K562 (cell line): Measurements from ENCODE around the gene IRF2BP2. TPM values are rescaled to one million over a fixed set of nuclear protein-coding genes. Genes with fewer than 3 reads are reported as not detected.

Source experiments
- ATF1 ChIP-seq, 2 experiments: fragments of 450-650 bp in 1 of 2; IDR thresholded peaks; 2 replicates each; pipeline ENCODE4 v1.6.1; 2016; ENCODE audit warnings: missing compliant biosample characterization in 1 of 2, missing genetic modification characterization in 1 of 2
- BCL6 ChIP-seq: fragments of 250-450 bp; sonication (Bioruptor Pico); IDR thresholded peaks from 2 replicates; pipeline ENCODE4 v1.4.0; 2020
- BRF2 ChIP-seq: IDR thresholded peaks from 3 replicates; pipeline ENCODE4 v1.6.1; 2011; ENCODE audit warnings: borderline replicate concordance, mild to moderate bottlenecking; ENCODE audit not compliant: insufficient read length, insufficient read depth
- CXXC5 ChIP-seq: fragments of 250-450 bp; sonication (Bioruptor Pico); IDR thresholded peaks from 2 replicates; pipeline ENCODE4 v1.8.0; 2022; ENCODE audit warnings: inconsistent platforms, mild to moderate bottlenecking, moderate library complexity
- KLF1 ChIP-seq: fragments of 450-650 bp; IDR thresholded peaks from 2 replicates; pipeline ENCODE4 v1.6.1; 2016; ENCODE audit warnings: missing genetic modification characterization, missing compliant biosample characterization
- LARP7 ChIP-seq: fragments of 450-650 bp; IDR thresholded peaks from 2 replicates; pipeline ENCODE4 v1.6.1; 2016
- SFPQ ChIP-seq: fragments of 200-400 bp; formaldehyde crosslinking; IDR thresholded peaks from 2 replicates; pipeline ENCODE4 v1.6.1; 2017; ENCODE audit warnings: mild to moderate bottlenecking, low read depth, low read length, moderate library complexity
- TBL1XR1 ChIP-seq, 2 experiments: IDR thresholded peaks; 2 replicates each; pipeline ENCODE4 v1.6.1; 2012; ENCODE audit warnings: improper control_type of control experiment in 2 of 2, low read length in 2 of 2, mild to moderate bottlenecking in 1 of 2
- ZKSCAN8 ChIP-seq: fragments of 200-800 bp; sonication (Bioruptor generic); IDR thresholded peaks from 2 replicates; pipeline ENCODE4 v1.6.1; 2016; ENCODE audit warnings: missing genetic modification characterization, missing compliant biosample characterization
- ZNF121 ChIP-seq: sonication (generic); formaldehyde crosslinking; conservative IDR thresholded peaks from 2 replicates; pipeline ENCODE4 v1.8.0; 2022; ENCODE audit warnings: missing genetic modification reagents
- ZNF324 ChIP-seq: fragments of 250-450 bp; sonication (Bioruptor Pico); IDR thresholded peaks from 2 replicates; pipeline ENCODE4 v1.4.0; 2020; ENCODE audit warnings: mild to moderate bottlenecking
- ZNF57 ChIP-seq: fragments of 450-650 bp; formaldehyde crosslinking; IDR thresholded peaks from 2 replicates; pipeline ENCODE4 v1.4.0; 2020; ENCODE audit warnings: mild to moderate bottlenecking, moderate library complexity
- ZNF639 ChIP-seq, 2 experiments: fragments of 200-800 bp in 1 of 2; sonication (Bioruptor generic) in 1 of 2; sonication (generic) in 1 of 2; formaldehyde crosslinking in 1 of 2; IDR thresholded peaks in 1 of 2; conservative IDR thresholded peaks in 1 of 2; 2 replicates each; pipeline versions ENCODE4 v1.5.0 to v1.6.1; 2016 to 2020; ENCODE audit warnings: missing compliant biosample characterization in 1 of 2, missing genetic modification characterization in 1 of 2, missing genetic modification reagents in 1 of 2
- polyA plus RNA-seq, 8 experiments: library from polyadenylated mRNA; depleted of rRNA in 4 of 8; stranded (reverse) in 5 of 8; unstranded in 3 of 8; fragments of >200 nt; fragmentation: Nextera tagmentation in 2 of 8; fragmentation: Illumina TruSeq in 1 of 8; extraction: Ambion mirVana in 2 of 8; extraction: Trizol in 1 of 8; gene quantifications; 2 replicates each; pipeline versions ENCODE4 v1.2.1 to v1.2.3, GENCODE V29; 2011 to 2014; ENCODE audit warnings: inconsistent platforms in 1 of 8, missing spikeins in 1 of 8
- total RNA-seq, 7 experiments: library from RNA; depleted of rRNA in 6 of 7; stranded (reverse); fragments of >200 nt in 6 of 7; fragmentation: Illumina TruSeq in 2 of 7; extraction: Trizol in 2 of 7; gene quantifications; 2 replicates each; pipeline versions ENCODE4 v1.2.1 to v1.2.3, GENCODE V29; 2011 to 2021; ENCODE audit warnings: low replicate concordance in 1 of 7
- TF ChIP-seq, protein P1 (sequence below): fragments of 250-450 bp; sonication (Bioruptor Pico); IDR thresholded peaks from 2 replicates; pipeline ENCODE4 v1.8.0; 2021; ENCODE audit warnings: borderline replicate concordance, mild to moderate bottlenecking, moderate library complexity; ENCODE audit not compliant: poor library complexity, severe bottlenecking
- TF ChIP-seq, protein P2 (sequence below): fragments of 450-650 bp; formaldehyde crosslinking; IDR thresholded peaks from 2 replicates; pipeline ENCODE4 v1.4.0; 2020; ENCODE audit warnings: mild to moderate bottlenecking, mixed read lengths
- TF ChIP-seq, protein P3 (sequence below): fragments of 450-650 bp; formaldehyde crosslinking; IDR thresholded peaks from 2 replicates; pipeline ENCODE4 v1.4.0; 2022; ENCODE audit warnings: mild to moderate bottlenecking, moderate library complexity

IRF2BP2 gene
- total and polyA plus RNA-seq, 9 of the 15 experiments (the other 6 are each of a cell fraction or from before 2014, with no cell fraction given), result 7.7 to 68.6 (median 22.1) TPM

DNA sequence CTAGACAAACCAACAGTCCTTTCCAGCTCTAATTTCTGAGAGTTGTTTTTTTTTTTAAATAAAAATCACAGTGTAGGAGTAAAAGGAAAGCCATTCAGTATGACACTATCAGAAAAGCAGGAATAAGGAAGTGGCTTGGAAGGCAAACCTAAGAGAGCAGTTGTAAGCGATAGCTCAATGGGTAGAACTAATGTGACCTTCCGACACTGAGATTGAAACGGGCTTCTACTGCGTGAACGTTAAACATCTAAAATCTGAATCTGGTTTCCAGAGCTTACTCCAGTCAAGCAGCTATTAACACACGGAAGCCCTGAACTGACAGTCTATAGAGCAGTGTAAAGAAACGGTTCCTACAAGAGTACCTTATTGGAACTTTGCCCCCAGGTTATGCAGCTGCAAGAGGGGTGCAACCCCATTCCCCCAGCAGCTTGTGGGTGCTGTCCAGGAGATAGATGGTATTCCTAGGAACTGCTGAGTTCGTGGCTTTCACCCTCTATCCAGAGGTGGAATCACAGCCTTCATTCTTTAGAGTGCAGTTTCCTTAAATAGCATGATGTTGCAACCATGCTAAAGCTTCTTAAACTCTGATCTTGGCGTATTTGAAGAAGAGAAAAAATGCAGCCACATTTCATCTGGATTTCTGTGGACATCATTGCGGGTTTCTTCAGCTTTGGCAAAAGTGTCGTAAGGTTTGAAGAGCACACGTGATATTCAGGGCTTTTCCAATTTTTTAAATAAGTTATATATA, 3.3 kb upstream of the IRF2BP2 start (continued):
- TF ChIP-seq ZNF639 (CRISPR knock-in tag; conservative IDR thresholded peaks at IDR 0.05 in 1 of 2, IDR thresholded peaks at IDR 0.05 in 1 of 2) (peak in 1 of 2 experiments; percentile 85; a peak in 2 of 4 replicates), BCL6 (CRISPR knock-in tag) (no peak), LARP7 (no peak), ZNF121 (CRISPR knock-in tag) (no peak), BRF2 (no peak), ZNF57 (no peak), TBL1XR1 (IDR thresholded peaks at IDR 0.05; ENCODE audit: low read length in 2 of 2) (no peak), CXXC5 (CRISPR knock-in tag) (peak; percentile 75), ZNF324 (CRISPR knock-in tag) (0 out of 2 replicates have a peak, but pooled peaks have one; percentile 24), ATF1 (CRISPR knock-in tag; IDR thresholded peaks at IDR 0.05) (no peak), ATF1 (tag; IDR thresholded peaks at IDR 0.05) (no peak), SFPQ (no peak), KLF1 (0 out of 2 replicates have a peak, but pooled peaks have one; percentile 46), ZKSCAN8 (peak; percentile 80; the same call in 1 of the 2 replicates)
- TF ChIP-seq, protein P1, sequence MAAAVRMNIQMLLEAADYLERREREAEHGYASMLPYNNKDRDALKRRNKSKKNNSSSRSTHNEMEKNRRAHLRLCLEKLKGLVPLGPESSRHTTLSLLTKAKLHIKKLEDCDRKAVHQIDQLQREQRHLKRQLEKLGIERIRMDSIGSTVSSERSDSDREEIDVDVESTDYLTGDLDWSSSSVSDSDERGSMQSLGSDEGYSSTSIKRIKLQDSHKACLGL (CRISPR knock-in tag), result no peak
- TF ChIP-seq, protein P2, sequence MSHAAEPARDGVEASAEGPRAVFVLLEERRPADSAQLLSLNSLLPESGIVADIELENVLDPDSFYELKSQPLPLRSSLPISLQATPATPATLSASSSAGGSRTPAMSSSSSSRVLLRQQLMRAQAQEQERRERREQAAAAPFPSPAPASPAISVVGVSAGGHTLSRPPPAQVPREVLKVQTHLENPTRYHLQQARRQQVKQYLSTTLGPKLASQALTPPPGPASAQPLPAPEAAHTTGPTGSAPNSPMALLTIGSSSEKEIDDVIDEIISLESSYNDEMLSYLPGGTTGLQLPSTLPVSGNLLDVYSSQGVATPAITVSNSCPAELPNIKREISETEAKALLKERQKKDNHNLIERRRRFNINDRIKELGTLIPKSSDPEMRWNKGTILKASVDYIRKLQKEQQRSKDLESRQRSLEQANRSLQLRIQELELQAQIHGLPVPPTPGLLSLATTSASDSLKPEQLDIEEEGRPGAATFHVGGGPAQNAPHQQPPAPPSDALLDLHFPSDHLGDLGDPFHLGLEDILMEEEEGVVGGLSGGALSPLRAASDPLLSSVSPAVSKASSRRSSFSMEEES (CRISPR knock-in tag), result peak; percentile 21; the same call in 1 of the 2 replicates
- TF ChIP-seq, protein P3, sequence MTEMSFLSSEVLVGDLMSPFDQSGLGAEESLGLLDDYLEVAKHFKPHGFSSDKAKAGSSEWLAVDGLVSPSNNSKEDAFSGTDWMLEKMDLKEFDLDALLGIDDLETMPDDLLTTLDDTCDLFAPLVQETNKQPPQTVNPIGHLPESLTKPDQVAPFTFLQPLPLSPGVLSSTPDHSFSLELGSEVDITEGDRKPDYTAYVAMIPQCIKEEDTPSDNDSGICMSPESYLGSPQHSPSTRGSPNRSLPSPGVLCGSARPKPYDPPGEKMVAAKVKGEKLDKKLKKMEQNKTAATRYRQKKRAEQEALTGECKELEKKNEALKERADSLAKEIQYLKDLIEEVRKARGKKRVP (CRISPR knock-in tag), result 0 out of 2 replicates have a peak, but pooled peaks have one; percentile 24
